Effector CD8-positive, alpha-beta T cell (primary cell): ENCODE data around the gene FAM117A.

Experiments
- DNase-seq: peaks from one replicate; lab custom pipeline; 2025; lab: John Stamatoyannopoulos, UW
- total RNA-seq, 4 experiments: gene quantifications; one replicate each; lab custom pipeline; 2026; lab: John Stamatoyannopoulos, UW

The FAM117A gene
- 59.5 to 112 (median 98.5) reads per million in 4 experiments for total RNA-seq

DNA sequence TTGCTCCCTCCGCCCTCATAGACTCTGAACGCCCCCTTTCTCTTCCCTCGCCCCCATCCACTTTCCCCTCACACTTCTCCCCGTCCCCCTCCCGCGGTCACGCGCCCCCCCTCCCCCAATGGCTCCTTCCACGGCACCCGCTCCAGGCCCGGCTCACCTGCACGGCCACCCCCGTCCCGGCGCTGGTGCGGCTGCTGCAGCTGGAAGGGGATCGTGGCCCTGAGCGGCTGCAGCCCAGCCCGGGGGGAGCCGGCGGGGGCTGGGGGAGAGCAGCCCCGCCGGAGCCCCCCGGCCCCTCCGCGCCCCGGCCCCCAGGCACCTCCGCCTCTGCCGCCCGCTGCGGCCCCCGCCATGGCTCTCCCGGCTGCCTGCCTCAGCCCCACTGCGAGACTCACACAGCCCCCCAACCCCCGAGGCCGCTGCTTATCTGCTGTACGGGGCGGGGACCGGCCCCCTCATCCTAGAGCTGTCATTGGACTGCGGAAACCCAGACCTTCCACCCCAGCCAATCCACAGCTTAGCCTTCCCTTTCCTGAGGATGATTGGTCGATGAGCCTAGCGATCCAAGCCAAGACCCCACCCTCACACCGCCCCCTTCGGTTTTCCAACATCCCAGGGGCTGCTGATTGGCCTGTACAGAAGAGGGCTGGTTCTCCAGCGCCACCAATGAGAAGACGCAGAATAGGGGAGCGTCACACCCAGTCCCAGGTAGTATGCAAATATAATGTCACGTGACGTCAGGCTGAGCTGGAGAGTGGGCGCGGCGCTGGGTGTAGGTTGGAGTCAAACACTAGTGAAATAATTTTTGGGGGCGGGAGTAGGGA lies at the start of gene FAM117A:
TSS of gene FAM117A (minus strand) at position 397 of the 824 bp plus-strand sequence. CDS start at position 353, 44 bp downstream.
- DNase-seq, result peak; percentile 95

DNA sequence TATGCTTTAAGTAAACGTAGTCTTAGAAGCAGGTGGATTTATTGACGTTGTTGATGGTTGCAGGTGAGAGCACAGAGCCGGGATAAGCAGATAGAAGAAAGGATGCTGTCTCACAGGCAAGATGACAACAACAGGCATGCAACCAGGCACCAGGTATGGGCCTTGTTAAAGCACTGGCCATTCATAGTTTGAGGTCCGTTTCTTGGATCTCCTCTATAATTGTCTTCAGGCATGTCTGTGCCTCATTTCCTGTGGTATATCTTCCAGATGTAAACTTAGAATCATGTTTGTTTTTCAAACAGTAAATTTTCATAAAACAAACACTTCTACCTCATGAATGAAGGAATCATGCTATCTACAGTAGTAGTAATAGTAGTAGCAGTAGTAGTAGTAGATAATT lies 45.1 kb upstream of the FAM117A start:
- DNase-seq, result no peak

DNA sequence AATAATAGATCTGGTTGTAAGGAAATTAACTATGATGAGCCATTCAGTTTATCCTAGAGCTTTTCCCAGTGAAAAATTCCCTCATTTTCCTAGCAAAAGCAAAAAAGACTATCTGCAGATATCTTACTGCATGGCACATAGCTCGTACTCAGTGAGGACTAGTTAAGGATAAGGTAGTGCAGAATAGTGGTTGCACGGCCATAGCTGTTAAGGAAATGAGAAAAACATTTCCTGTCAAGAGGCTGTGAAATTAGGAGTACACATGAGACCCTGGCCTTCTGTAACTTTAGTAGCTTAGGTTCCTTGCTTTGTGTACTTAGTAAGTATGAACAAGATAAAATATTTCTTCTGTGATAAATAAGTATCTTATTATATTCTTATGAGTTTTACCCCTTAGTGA lies 34.8 kb upstream of the FAM117A start:
- DNase-seq, result no peak

- no peak for DNase-seq
These were observed 34.3 kb upstream of the FAM117A start for GRCh38 chr17:49798182-49798581.

DNA sequence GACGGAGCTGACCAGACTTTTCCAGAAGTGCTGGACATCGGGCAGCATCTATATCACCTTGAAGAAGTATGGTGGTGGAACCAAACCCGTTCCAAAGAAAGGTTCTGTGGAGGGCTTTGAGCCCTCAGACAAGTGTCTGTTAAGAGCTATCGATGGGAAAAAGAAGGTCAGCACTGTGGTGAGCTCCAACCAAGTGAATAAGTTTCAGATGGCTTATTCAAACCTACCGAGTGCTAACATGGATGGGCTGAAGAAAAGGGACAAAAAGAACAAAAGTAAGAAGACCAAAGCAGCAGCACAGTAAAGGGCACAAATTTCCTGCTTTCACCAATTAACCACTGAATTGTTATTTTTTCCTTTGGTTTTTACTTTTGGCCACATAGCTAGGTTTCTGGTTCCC lies 31.4 kb upstream of the FAM117A start:
- no peak for DNase-seq

GRCh38 chr17:49793309-49793708 lies 29.4 kb upstream of the FAM117A start:
- DNase-seq, result no peak

DNA sequence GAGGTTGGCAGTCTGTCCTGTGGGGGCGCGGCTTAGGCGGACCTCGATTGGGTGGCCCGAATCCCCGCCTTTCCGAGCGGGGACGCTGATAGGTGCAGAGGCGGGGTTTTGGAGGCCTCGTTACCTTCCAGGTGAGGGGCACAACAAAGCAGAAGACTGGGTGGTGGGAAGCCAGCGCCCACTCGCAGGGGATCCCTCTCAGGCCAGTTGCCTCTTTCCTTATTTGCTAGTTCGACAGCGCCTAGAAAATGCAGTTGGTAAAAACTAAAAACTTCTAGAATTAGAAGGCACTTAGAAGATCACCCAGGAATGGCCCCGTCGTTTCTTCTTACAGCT lies 25.3 kb upstream of the FAM117A start:
- DNase-seq, result no peak

GRCh38 chr17:49788478-49789242 lies 24.7 kb upstream of the FAM117A start, which contains the start of gene KAT7:
Gene KAT7, plus strand, starts transcription at chr17:49788681. Its CDS starts 154 bp downstream, at chr17:49788835.
- peak; percentile 98 for DNase-seq

DNA sequence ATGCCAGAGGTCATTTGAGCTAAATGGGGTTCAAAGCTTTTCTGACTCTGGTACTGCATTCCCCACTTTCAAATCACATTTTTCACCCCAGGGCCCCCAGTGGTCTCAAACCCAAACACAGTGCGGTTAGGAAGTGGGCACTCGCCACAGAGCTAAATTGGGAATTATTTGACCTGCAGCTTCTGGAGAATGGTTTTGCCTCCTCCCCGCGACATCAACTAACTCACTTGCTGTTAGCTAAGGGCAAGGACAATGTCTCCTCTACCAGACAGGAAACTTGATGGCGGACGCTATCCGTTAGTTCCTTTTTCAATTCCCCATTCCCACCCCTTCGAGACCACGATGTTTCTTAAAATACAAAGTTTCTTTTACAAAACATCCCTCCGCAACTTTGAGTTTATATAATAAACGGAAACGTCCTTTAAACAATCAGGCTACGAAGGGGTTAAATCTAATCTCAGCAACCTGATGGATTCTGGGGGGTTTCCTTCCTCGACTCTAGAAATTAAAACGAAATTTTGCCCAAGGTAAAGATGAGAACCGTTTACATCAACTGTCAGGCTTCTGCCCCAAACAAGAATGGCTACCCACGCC lies 24.1 kb upstream of the FAM117A start:
- no peak for DNase-seq

GRCh38 chr17:49784636-49785035 lies 20.7 kb upstream of the FAM117A start:
- no peak for DNase-seq

DNA sequence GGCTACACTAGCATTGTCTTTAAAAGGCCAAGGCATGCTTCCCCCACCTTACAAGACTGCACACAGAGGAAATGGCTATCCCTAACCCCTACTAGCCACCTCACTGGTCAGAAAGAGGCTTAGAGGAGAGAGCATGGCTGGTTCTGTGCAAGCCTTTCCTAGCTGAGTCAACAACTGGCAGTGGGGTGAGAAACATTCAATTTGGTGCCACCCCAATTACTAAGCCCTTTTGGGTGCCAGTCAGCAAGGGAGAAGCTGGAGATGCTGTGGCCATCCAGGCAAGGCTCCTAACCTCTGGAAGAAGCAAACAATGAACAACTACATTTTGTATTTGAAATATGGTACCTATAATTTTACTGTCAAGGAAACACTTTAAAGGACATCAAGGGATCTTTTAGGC lies 19.9 kb upstream of the FAM117A start:
- no peak for DNase-seq

GRCh38 chr17:49783071-49783715 lies 19.3 kb upstream of the FAM117A start:
- no peak for DNase-seq

DNA sequence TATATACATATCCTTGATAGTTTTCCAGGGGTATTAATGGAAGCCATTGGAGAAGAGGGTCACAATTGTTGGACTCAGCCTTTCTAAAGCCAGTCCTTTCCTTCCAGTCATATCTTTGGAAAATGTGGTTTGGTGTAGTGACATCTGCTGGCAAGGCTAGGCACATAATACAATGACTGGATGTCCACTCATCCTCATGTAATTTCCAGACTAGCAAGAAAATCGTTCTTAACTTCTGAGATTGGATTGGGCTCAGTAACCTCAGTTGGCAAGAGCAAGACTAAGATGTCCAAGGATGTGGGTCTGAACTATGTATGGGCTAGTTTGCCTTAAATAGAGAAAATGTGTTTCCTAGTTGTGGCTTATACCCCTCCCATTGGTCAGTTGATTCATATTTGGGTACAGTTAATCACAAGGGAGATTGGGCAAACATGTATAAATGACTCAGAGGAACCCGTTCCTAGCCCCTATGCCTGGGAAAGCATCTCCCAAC lies 15.9 kb upstream of the FAM117A start:
- DNase-seq, result no peak

DNA sequence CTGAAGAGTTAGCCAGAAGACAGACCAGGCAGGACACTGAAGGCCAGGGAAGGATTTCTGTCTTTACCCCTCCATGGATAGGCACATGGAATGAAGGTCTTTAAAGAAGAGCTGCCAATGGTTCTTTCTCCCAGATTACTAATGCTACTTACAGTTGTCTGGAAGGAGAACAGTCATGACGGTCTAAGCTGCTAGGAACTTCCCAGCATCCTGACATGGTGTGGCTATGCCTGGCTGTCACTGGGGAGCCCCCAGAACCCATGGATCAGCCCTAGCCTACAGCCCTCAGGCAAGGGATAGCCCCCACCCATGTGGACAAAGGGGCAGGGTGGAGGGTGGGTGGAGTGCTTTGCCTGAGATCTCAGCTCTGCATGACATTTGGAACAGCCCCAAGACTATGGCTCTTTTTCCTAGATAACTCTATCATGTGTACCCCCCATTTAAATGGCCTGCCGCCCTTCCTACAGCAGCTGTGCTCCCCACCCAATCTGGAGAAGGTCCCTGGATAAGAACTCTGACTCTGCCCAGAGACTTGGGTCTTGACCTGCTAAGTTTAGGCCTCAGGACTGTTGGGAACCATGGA lies 15.3 kb upstream of the FAM117A start:
- no peak for DNase-seq

DNA sequence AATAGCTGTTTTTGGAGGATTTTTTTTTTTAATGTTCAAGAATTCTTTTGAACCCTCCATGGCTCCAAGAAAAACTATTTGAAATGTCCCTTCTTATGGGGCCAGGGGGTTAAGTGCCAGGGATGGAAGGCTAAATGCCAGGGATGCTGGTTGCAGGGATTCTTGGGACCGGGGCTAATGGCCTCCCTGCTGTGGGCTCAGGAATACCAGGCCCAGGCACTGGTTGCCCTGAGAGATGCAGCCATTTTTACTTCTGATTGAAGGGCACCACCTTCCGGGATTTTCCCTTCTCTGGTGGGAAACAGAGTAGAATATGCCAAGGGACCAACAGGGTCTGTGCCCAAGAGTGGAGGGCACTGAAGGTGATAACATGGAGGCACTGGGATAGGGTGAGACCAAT lies 13.6 kb upstream of the FAM117A start:
- no peak for DNase-seq

- DNase-seq, result no peak
These were observed 12.8 kb upstream of the FAM117A start for GRCh38 chr17:49776551-49777300.

GRCh38 chr17:49775546-49776260 lies 11.8 kb upstream of the FAM117A start:
- DNase-seq, result no peak

DNA sequence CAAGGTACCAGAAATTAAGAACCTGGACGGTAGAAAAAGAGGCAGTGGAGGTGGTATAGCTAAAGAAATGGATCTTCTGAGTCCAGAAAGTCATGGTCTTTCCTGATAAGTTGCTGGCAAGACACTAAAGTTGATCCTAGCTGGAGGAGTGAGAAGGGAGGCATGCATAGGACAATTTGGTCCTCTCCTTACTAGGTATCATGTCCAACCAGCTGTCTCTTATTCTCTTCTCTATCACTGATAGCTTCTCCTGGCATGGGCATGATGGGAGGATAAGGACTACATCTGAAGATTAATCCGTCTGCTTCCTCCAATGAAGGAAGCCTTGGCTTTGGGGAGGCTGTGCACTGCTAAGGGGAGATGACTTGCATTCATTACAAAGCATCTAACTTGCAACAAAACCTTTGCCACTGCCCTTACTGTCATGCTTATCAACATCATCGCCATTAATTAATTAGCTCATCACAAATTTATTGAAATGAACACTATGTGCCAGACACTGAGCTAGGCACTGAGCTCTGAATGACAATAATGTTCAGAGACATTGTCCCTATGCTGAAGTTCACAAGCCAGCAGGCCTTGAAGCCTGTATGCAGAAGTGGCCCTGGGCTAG lies 3.1 kb upstream of the FAM117A start:
- no peak for DNase-seq

GRCh38 chr17:49764559-49765180 lies 739 bp upstream of the FAM117A start:
- DNase-seq, result no peak
